HL-60 (cell line): ENCODE data around the gene ERF.

Experiments used
- CTCF ChIP-seq: IDR thresholded peaks from one replicate; pipeline ENCODE4 v1.5.1; 2011; ENCODE audit warnings: low read length, control low read depth, inconsistent platforms; ENCODE audit not compliant: insufficient read depth
- TF ChIP-seq, protein P1 (sequence below): IDR thresholded peaks from 2 replicates; pipeline ENCODE4 v1.6.1; 2012; ENCODE audit warnings: low read depth; ENCODE audit not compliant: insufficient replicate concordance

- no peak for TF ChIP-seq CTCF
- TF ChIP-seq, protein P1, sequence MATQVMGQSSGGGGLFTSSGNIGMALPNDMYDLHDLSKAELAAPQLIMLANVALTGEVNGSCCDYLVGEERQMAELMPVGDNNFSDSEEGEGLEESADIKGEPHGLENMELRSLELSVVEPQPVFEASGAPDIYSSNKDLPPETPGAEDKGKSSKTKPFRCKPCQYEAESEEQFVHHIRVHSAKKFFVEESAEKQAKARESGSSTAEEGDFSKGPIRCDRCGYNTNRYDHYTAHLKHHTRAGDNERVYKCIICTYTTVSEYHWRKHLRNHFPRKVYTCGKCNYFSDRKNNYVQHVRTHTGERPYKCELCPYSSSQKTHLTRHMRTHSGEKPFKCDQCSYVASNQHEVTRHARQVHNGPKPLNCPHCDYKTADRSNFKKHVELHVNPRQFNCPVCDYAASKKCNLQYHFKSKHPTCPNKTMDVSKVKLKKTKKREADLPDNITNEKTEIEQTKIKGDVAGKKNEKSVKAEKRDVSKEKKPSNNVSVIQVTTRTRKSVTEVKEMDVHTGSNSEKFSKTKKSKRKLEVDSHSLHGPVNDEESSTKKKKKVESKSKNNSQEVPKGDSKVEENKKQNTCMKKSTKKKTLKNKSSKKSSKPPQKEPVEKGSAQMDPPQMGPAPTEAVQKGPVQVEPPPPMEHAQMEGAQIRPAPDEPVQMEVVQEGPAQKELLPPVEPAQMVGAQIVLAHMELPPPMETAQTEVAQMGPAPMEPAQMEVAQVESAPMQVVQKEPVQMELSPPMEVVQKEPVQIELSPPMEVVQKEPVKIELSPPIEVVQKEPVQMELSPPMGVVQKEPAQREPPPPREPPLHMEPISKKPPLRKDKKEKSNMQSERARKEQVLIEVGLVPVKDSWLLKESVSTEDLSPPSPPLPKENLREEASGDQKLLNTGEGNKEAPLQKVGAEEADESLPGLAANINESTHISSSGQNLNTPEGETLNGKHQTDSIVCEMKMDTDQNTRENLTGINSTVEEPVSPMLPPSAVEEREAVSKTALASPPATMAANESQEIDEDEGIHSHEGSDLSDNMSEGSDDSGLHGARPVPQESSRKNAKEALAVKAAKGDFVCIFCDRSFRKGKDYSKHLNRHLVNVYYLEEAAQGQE, result no peak
Observed at GRCh38 chr19:42267644-42268141, 12.8 kb upstream of the ERF start.
